ENCODE measurements around the gene ISYNA1. TPM values are rescaled to one million over a fixed set of nuclear protein-coding genes. Genes with fewer than 3 reads are reported as not detected.

Gene ISYNA1
- total RNA-seq, 1 donor, result 48.4 TPM

GRCh38 chr19:18457483-18458331 lies 19.8 kb upstream of the ISYNA1 start:
- no peak for TF ChIP-seq CTCF (IDR thresholded peaks at IDR 0.05; ENCODE audit: insufficient read depth, low read depth, low read length)
- H3K4me3 ChIP-seq (ENCODE audit: low read depth, low read length), result no peak overlapping the region
- no peak for DNase-seq (ENCODE audit: low read depth)

GRCh38 chr19:18456974-18457373 lies 19.0 kb upstream of the ISYNA1 start:
- no peak overlapping the region for H3K4me3 ChIP-seq (ENCODE audit: low read depth, low read length)
- DNase-seq (ENCODE audit: low read depth), result no peak
- no peak for TF ChIP-seq CTCF (IDR thresholded peaks at IDR 0.05; ENCODE audit: insufficient read depth, low read depth, low read length)

GRCh38 chr19:18456279-18456678 lies 18.3 kb upstream of the ISYNA1 start:
- H3K4me3 ChIP-seq (ENCODE audit: low read depth, low read length), result no peak overlapping the region
- DNase-seq (ENCODE audit: low read depth), result no peak
- TF ChIP-seq CTCF (IDR thresholded peaks at IDR 0.05; ENCODE audit: insufficient read depth, low read depth, low read length), result no peak

- TF ChIP-seq CTCF (IDR thresholded peaks at IDR 0.05; ENCODE audit: insufficient read depth, low read depth, low read length), result no peak
- DNase-seq (ENCODE audit: low read depth), result peak; percentile 53
- no peak overlapping the region for H3K4me3 ChIP-seq (ENCODE audit: low read depth, low read length)
These were observed 15.5 kb upstream of the ISYNA1 start for GRCh38 chr19:18453269-18454024.

GRCh38 chr19:18452386-18452785 lies 14.5 kb upstream of the ISYNA1 start:
- DNase-seq (ENCODE audit: low read depth), result no peak
- no peak for TF ChIP-seq CTCF (IDR thresholded peaks at IDR 0.05; ENCODE audit: insufficient read depth, low read depth, low read length)
- no peak overlapping the region for H3K4me3 ChIP-seq (ENCODE audit: low read depth, low read length)

- peak; percentile 80 for DNase-seq (ENCODE audit: low read depth)
- no peak overlapping the region for H3K4me3 ChIP-seq (ENCODE audit: low read depth, low read length)
- peak; percentile 97 for TF ChIP-seq CTCF (IDR thresholded peaks at IDR 0.05; ENCODE audit: insufficient read depth, low read depth, low read length)
These were observed 13.3 kb upstream of the ISYNA1 start for GRCh38 chr19:18450931-18451836.
